T47D (cell line): ENCODE data around the gene STX1B.
A peak's percentile ranks its signal among the peaks of the same experiment; 100 is the strongest.

ENCODE experiments used
- DNase-seq, 2 experiments: peaks; one replicate each; pipeline versions ENCODE4 v3.0.0 to v3.0.0-alpha.2; 2011 to 2012; ENCODE audit warnings: low read depth in 1 of 2, low spot score in 1 of 2
- JUND ChIP-seq: IDR thresholded peaks from 2 replicates; pipeline ENCODE4 v1.6.1; 2012; ENCODE audit warnings: low read depth
- in situ Hi-C: cut with HindIII; loops from 2 replicates; pipeline ENCODE4 v1.10.0; 2016; ENCODE audit warnings: low sequenced_read_pairs, low pct_unique_long_range_greater_than_20kb

STX1B gene

DNA sequence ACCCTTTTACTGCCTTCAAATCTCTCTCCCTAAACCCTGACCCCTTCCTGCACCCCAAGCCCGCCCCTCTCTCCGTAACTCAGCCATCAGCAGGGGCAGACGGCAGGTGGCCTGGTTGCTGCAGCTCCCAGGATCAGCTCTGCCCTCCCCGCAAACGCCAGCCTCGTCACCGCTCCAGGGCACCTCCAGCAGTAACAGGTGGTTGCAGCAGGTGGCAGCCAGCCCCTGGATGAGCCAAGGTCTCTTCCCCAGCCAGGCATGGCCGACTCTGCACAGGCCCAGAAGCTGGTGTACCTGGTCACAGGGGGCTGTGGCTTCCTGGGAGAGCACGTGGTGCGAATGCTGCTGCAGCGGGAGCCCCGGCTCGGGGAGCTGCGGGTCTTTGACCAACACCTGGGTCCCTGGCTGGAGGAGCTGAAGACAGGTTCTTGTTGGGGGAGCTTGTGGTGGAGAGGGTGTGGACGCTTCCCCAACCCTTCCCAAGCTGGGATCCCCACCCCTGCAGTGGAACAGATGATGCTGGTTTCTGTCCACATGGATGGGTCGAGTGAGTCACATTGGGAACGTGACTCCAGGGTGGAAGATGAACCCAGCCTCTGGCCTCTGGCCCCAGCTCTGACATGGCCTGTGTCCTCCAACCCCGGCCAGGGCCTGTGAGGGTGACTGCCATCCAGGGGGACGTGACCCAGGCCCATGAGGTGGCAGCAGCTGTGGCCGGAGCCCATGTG, 24.9 kb downstream of the STX1B start:
- TF ChIP-seq JUND = no peak
- peak; percentile 91 to 97 for DNase-seq
- in situ Hi-C loops = no loop called here

DNA sequence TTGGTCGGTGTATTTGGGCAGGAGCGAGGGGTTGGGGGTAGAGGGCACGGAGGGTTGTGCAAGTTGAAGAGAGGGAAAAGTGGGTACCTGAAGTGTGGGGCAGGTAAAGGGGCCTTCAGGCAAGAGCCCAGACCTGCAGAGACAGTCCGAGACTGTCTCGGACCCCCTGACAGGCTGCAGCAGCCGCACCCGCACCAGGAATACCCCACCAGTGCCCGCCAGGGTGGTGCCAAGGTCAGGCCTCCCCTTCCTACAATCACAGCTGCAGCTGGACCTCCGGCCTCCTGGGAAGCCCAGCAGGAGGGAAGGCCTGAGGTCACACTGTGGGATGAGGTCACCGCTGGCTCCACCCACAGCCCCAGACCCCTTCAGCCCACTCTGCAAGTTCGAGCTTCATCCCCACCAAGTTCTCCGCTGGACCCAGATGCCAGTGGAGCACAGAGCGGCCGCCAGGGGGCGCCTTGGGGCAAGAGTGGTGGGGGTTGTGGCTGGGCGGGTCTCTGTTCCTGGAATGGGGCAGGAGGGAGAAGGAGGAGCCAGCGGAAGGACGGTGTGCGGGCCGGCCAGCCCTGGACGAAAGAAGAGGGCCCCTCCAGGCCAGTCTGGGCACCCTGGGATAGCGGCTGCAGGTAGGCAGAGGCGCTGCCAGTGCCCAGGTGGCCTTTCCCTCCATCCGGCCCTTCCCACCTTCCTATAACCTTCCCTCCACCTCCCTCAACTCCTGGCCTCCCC, 25.6 kb downstream of the STX1B start, which contains the start of gene HSD3B7:
TSS of gene HSD3B7 (plus strand) at position 539 of the 732 bp plus-strand sequence. CDS start 452 bp downstream, outside the sequence.
- DNase-seq = peak; percentile 88 to 97
- in situ Hi-C loops = no loop called here
- TF ChIP-seq JUND = no peak

DNA sequence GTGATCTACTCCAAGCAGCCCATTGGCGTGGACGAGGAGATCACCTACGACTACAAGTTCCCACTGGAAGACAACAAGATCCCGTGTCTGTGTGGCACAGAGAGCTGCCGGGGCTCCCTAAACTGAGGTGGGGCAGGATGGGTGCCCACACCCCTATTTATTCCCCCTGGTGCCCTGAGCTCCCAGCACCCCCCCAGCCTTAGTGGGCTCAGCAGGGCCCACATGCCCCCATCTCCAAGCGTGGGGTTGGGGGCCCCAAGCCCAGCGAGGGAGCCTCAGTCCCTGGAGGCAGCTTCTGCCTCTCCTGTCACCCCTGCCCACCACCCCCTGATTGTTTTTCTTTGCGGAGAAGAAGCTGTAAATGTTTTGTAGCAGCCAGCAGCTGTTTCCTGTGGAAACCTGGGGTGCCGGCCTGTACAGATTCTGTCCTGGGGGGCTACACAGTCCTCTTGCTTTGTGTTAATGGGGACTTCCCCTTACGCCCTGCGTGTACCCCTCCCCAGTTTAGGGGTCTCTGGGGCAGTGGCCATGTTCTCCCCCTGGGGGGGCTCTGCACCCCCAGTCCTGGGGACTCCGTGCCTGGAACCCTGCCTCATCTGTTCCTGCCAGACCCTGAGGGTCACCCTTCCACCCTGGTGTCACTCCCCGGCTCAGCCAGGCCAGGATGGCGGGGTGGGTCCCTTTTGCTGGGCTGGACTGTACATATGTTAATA, 26.4 kb downstream of the STX1B start:
- no peak for TF ChIP-seq JUND
- DNase-seq = no peak
- in situ Hi-C loops = no loop called here

DNA sequence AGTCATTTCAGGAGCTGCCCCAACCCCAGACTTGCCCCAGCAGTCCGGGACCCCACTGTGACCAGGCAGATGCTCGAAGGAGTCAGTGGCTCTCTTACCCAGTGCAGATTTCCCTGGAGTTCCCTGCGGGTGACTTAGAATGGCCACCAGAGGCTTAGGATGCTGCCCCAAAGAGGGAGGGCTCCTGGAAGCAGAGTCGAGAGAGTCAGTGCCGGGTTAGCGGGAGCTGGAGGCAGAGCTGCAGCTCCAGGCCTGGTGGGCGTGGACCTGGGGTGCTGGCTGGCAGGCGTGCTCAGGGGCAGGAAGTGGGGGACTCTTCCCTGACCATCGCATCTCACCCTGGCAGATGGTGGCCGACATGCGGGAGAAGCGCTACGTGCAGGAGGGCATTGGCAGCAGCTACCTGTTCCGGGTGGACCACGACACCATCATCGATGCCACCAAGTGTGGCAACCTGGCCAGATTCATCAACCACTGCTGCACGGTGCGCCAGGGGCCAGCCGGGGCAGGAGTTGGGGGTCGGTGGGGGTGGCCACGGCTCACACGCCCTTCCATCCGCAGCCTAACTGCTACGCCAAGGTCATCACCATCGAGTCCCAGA, 27.0 kb downstream of the STX1B start:
- TF ChIP-seq JUND = no peak
- in situ Hi-C loops = no loop called here
- no peak for DNase-seq

DNA sequence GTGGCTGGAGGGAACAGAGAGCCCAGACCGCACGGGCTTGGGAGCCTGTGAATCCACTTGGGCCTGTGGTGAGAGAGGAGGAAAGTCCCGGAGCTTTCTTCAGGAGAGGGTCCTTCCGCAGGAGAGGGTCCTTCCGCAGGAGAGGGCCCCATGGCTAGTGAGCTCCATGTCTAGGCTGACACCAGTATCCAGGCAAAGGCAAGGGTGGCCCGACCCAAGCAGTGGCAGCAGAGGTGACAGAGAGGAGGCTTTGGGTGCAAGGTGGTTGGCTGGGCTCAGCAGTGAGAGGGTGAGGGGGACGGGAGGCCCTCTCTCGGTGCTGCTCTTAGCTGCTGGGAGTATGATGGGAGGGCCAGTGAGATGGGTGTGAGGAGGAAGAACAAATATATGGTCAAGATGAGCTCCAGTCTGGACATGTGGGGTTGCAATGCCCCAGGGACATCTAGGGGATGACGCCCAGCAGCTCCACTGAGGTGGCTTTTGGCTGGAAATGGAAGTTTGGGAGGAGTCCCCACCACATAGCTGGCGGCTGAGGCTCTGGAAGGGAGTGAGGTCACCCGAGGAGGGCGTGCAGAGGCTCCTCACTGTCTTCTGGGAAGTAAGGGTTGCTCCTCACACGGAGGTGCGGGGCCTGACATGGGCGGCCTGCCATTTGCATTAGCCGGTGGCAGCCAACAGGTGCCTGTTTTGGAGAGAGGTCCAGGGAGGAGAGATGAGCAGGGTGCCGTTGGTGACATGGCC, 27.7 kb downstream of the STX1B start:
- in situ Hi-C loops = no loop called here
- no peak for TF ChIP-seq JUND
- DNase-seq = no peak

DNA sequence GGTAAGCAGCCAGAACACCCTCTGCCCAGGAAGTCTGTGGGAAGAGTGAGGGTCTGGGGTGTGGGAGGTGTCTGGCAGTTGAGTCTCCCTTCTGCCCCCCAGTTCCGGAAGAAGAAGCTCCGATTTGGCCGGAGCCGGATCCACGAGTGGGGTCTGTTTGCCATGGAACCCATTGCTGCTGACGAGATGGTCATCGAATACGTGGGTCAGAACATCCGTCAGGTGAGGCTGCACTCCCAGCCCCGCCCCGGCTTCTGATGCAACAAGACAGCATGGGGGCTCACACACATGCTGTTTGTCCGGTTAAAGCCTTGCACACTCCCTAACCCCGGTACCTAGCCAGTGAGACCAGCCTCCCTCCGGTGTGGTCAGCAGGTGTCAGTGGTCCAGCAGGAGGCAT, 29.5 kb downstream of the STX1B start:
- in situ Hi-C loops = no loop called here
- DNase-seq = no peak
- no peak for TF ChIP-seq JUND

DNA sequence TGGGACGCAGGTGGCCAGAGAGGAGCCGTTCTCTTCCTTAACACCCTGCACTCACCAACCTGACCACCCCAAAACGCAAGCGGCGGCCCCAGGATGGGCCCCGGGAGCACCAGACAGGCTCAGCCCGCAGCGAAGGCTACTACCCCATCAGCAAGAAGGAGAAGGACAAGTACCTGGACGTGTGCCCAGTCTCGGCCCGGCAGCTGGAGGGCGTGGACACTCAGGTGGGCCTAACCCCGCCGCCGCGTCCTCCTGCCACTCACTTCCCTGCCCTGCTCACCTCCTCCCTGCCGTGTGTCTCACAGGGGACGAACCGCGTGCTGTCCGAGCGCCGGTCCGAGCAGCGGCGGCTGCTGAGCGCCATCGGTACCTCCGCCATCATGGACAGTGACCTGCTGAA, 30.0 kb downstream of the STX1B start:
- in situ Hi-C loops = no loop called here

DNA sequence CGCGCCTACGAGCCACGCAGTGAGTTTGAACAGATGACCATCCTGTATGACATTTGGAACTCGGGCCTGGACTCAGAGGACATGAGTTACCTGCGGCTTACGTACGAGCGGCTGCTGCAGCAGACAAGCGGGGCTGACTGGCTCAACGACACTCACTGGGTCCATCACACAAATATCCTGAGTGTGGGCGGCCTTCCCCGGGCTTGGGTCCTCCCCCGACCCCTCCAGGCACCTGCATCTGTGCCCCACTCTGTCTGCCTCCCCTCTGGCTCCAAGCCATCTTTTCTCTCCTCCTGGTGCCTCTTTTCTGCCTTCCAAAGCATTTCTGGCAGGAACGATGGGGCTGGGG, 30.4 kb downstream of the STX1B start:
- in situ Hi-C loops = no loop called here
- no peak for DNase-seq
- TF ChIP-seq JUND = no peak

More for the DNA sequence above, 30.0 kb downstream of the STX1B start:
- TF ChIP-seq JUND = no peak
- DNase-seq = no peak

DNA sequence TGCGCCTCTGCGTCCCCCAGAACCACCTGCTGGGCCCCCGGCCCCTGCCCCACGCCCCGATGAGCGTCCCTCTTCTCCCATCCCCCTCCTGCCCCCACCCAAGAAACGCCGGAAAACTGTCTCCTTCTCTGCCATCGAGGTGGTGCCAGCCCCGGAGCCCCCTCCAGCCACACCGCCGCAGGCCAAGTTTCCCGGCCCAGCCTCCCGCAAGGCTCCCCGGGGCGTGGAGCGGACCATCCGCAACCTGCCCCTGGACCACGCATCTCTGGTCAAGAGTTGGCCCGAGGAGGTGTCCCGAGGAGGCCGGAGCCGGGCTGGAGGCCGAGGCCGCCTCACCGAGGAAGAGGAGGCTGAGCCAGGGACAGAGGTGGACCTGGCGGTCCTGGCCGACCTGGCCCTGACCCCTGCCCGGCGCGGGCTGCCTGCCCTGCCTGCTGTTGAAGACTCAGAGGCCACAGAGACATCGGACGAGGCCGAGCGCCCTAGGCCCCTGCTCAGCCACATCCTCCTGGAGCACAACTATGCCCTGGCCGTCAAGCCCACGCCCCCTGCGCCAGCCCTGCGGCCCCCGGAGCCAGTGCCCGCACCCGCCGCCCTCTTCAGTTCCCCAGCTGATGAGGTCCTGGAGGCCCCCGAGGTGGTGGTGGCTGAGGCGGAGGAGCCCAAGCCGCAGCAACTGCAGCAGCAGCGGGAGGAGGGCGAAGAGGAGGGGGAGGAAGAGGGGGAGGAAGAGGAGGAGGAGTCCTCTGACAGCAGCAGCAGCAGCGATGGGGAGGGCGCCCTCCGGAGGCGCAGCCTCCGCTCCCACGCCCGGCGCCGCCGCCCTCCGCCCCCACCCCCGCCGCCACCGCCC, 31.0 kb downstream of the STX1B start:
- no peak for DNase-seq
- TF ChIP-seq JUND = no peak
- in situ Hi-C loops = no loop called here

DNA sequence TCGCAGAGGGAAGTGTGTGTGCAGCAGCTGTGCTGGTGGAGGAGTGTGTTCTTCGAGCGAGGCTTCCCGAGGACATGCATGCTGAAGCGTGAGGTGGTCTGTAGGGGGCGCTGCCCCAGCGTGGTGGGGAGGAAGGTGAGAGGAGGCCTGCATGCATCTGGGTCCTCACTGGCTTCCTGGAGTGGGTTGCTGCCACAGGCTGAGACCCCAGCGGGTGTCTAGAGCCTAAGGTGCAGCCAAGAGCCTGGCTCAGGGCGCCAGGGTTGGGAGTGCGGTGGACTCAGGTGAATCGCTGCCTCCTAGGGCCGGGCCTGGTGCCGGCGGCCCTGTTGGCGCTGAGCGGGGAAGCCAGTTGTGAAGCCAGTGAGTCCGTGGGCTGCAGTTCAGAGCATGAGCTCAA, 32.9 kb downstream of the STX1B start:
- in situ Hi-C loops = no loop called here
- DNase-seq = no peak
- no peak for TF ChIP-seq JUND

DNA sequence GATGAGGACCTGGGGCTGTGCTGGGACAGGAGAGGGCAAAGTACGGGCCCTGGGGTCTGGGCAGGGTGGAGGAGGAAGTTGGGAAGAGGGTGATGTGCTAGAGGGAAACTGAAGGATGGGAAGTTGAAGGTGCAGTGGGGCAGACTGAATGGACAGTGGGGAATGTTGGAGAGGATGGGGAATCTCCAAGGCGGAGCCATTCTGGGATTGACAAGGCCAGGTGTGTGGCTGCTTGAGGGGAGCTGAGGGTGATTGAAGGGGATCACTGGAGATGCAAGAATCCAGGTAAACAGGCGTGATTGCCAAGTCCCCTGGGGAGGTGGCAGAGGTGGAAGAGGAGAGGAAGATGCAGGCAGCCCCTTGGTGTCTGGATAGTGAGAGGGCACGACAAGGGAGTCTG, 34.0 kb downstream of the STX1B start:
- TF ChIP-seq JUND = no peak
- in situ Hi-C loops = no loop called here

More for the DNA sequence above, 34.0 kb downstream of the STX1B start:
- DNase-seq = no peak
